T-cell (primary cell): ENCODE measurements around the gene PPM1L. TPM values are rescaled to one million over a fixed set of nuclear protein-coding genes. Genes with fewer than 3 reads are reported as not detected.

ENCODE experiments used
- ATAC-seq, 4 experiments: fragments of 200-7000 bp in 3 of 4; fragments of 150-1000 bp in 1 of 4; cut with Tn5 transposase; replicated peaks in 1 of 4; 1 replicate in 3 of 4; 2 replicates in 1 of 4; pipeline ENCODE4 v1.10.0; 2021; ENCODE audit warnings: moderate library complexity in 3 of 4, mild to moderate bottlenecking in 2 of 4, moderate number of reproducible peaks in 1 of 4
- CTCF ChIA-PET, 2 donors: fragments of 300-600 bp; sonication (Branson Sonifier 250); formaldehyde crosslinking; loops; one replicate each; lab custom pipeline; 2022; ENCODE audit warnings: antibody characterized with exemption in 2 of 2; lab: Charles Lee
- POLR2A ChIA-PET, 2 donors: fragments of 300-600 bp; sonication (Branson Sonifier 250); formaldehyde crosslinking; loops; one replicate each; lab custom pipeline; 2022; ENCODE audit warnings: antibody characterized with exemption in 2 of 2; lab: Charles Lee
- DNase-seq, 35 experiments: peaks; one replicate each; pipeline versions ENCODE4 v3.0.0 to v3.0.0-alpha.2; 2013 to 2023
- H3K27ac ChIP-seq: one replicate; pipeline ENCODE4 v1.5.1; 2013; ENCODE audit warnings: low read length
- H3K27me3 ChIP-seq, 2 experiments: replicated peaks in 1 of 2; 1 replicate in 1 of 2; 2 replicates in 1 of 2; pipeline versions ENCODE4 v1.6.1 to v1.7.0; 2013; ENCODE audit warnings: low read length in 1 of 2, mixed read lengths in 1 of 2; ENCODE audit not compliant: control insufficient read depth in 2 of 2, insufficient read depth in 2 of 2; ENCODE audit errors: extremely low read depth in 1 of 2
- H3K36me3 ChIP-seq, 2 donors: 1 replicate in 1 of 2; 2 replicates in 1 of 2; pipeline versions ENCODE4 v1.6.1 to v1.7.0; 2013; ENCODE audit warnings: low read length in 1 of 2; ENCODE audit not compliant: control insufficient read depth in 2 of 2, insufficient read depth in 1 of 2; ENCODE audit errors: extremely low read depth in 1 of 2
- H3K4me1 ChIP-seq, 2 experiments: 1 replicate in 1 of 2; 2 replicates in 1 of 2; pipeline versions ENCODE4 v1.6.1 to v1.7.0; 2013; ENCODE audit warnings: low read length in 2 of 2, mixed read lengths in 1 of 2; ENCODE audit not compliant: insufficient read depth in 2 of 2, control insufficient read depth in 1 of 2; ENCODE audit errors: extremely low read depth in 1 of 2
- H3K4me3 ChIP-seq, 2 donors: 1 replicate in 1 of 2; 2 replicates in 1 of 2; pipeline versions ENCODE4 v1.5.1 to v1.7.0; 2013; ENCODE audit warnings: mild to moderate bottlenecking in 2 of 2, low read length in 1 of 2, moderate library complexity in 1 of 2; ENCODE audit not compliant: control insufficient read depth in 1 of 2; ENCODE audit errors: extremely low read depth in 1 of 2
- H3K9me3 ChIP-seq: 2 replicates; pipeline ENCODE4 v1.7.0; 2013
- H3K27ac Mint-ChIP-seq, 2 donors: one replicate each; pipeline ENCODE4 v1.8.0; 2020 to 2021; ENCODE audit warnings: mild to moderate bottlenecking in 2 of 2, mixed read lengths in 2 of 2
- H3K27me3 Mint-ChIP-seq, 2 donors: one replicate each; pipeline ENCODE4 v1.8.0; 2021 to 2022; ENCODE audit warnings: mixed read lengths in 2 of 2
- H3K36me3 Mint-ChIP-seq: one replicate; pipeline ENCODE4 v1.8.0; 2021; ENCODE audit warnings: mixed read lengths
- H3K4me1 Mint-ChIP-seq, 3 donors: one replicate each; pipeline ENCODE4 v1.8.0; 2020 to 2022; ENCODE audit warnings: mixed read lengths in 3 of 3, mild to moderate bottlenecking in 1 of 3
- H3K4me3 Mint-ChIP-seq, 3 donors: one replicate each; pipeline ENCODE4 v1.8.0; 2020 to 2022; ENCODE audit warnings: mild to moderate bottlenecking in 3 of 3, mixed read lengths in 3 of 3, moderate library complexity in 3 of 3
- H3K9me3 Mint-ChIP-seq, 3 donors: one replicate each; pipeline ENCODE4 v1.8.0; 2020 to 2022; ENCODE audit warnings: mixed read lengths in 3 of 3
- WGBS: methylation state at CpG from one replicate; pipeline ENCODE4 v1.1.5; 2013; ENCODE audit warnings: missing lambda C conversion rate; ENCODE audit not compliant: insufficient coverage; 5-methylcytosine and 5-hydroxymethylcytosine counted together
- total RNA-seq, 35 experiments: library from RNA in 6 of 35; stranded (reverse) in 6 of 35; fragments of 120-200 nt in 1 of 35; gene quantifications; one replicate each; pipeline versions ENCODE4 v1.2.1 to v1.2.4 and lab custom pipeline; 2013 to 2026

PPM1L gene
- total RNA-seq, 5 donors from 2014 or later (not counting 1 experiment from before 2014, with no cell fraction given) = 4.8 to 6.4 (median 5.7) TPM

DNA sequence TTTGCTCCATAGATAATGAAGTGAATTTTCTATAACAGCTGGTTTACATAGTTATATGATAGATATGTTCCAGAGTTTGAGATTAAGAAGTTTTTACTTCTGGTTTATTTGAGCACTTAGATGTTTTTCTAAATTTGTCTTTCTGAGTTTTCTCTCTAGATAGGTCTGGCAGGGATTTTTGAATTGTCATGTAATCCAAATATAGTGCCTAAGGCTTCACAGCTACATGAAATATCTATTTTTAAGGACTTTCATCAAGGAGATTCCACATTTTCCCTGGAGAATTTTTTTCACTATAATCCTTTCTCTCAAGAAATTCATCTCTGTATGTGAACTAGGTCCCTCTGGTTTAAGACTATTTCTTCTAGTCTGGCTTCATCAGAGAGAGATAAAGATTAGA, 12.0 kb downstream of the PPM1L start:
- no peak overlapping the region for H3K4me3 Mint-ChIP-seq
- Histone ChIP-seq H3K27ac (no peak overlapping the region), H3K4me3 (no peak overlapping the region), H3K4me1 (no peaks in the 10 kb centered on the region), H3K27me3 (no peaks in the 10 kb centered on the region), H3K36me3 (no peaks in the 10 kb centered on the region), H3K9me3 (no peaks in the 10 kb centered on the region)
- no peaks in the 10 kb centered on the region for H3K9me3 Mint-ChIP-seq
- H3K36me3 Mint-ChIP-seq = no peaks in the 10 kb centered on the region
- H3K27me3 Mint-ChIP-seq = peaks cover 1 to 6% of the 10 kb centered on the region in 2 donors
- ATAC-seq = no peak
- no peak overlapping the region for H3K27ac Mint-ChIP-seq
- no peak for DNase-seq
- H3K4me1 Mint-ChIP-seq = no peaks in the 10 kb centered on the region
- POLR2A ChIA-PET = no interaction called here
- CTCF ChIA-PET = no interaction called here

DNA sequence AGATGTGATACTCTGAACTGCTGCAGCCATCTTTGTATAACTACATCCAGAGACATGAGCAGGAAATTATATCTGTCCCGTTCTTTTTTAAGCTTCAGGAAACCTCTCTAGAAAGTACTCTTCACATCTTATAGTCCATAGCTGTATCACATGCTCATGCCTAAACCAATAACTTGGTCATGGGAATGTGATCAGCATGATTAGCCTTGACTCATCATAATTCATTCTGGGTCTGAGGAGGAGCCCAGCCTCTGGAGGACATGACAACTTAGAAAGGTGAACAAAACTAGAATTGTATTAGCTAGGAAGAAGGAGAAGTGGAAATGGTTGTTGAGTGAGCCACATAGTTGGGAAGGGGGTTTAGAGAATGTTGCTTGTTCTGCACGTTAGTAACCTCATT, 12.9 kb downstream of the PPM1L start:
- Mint-ChIP-seq H3K4me1 (peaks cover 2 to 4% (median 4%) of the 10 kb centered on the region in 3 donors), H3K27me3 (peaks cover 0 to 4% of the 10 kb centered on the region in 2 donors), H3K36me3 (no peaks in the 10 kb centered on the region), H3K4me3 (no peak overlapping the region), H3K9me3 (no peaks in the 10 kb centered on the region), H3K27ac (no peak overlapping the region)
- H3K9me3 ChIP-seq = no peaks in the 10 kb centered on the region
- no peaks in the 10 kb centered on the region for H3K27me3 ChIP-seq
- H3K27ac ChIP-seq = no peak overlapping the region
- CTCF ChIA-PET = no interaction called here
- no peak overlapping the region for H3K4me3 ChIP-seq
- 89% methylated on average over 1 of the region's 2 CpGs for WGBS
- H3K4me1 ChIP-seq = no peaks in the 10 kb centered on the region
- no peak for DNase-seq
- H3K36me3 ChIP-seq = no peaks in the 10 kb centered on the region
- no peak for ATAC-seq
- POLR2A ChIA-PET = no interaction called here

DNA sequence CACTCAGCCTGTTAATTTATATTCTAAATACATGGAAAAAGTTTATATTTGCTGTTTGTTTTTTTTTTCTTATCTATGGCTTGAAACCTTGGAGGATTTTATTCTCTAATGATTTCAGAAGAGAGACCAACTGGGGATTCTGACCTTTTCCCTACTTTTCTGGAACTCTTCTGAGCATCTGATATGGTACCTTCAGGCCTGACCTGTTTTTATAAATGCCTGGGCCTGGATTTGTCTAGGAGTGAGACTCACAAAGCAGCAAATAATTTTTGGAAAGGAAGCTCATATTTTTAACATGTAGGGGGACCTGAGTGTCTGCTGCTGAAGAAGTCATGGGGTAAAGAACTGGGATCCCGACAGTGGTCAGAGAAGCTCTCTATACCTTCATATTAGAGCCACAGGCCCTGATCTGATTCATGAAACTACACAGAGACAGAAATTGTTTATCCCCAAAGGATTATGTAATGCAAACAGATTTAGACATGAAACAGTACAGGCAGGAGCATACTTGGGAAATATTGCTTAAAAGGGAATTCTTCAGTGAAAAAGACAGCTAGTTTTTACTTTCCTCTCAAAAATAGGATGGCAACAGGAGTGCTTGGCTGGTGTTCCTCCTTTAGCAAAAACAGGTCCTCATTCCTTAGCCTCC, 15.9 kb downstream of the PPM1L start:
- Histone ChIP-seq H3K9me3 (no peaks in the 10 kb centered on the region), H3K4me3 (no peak overlapping the region), H3K4me1 (no peaks in the 10 kb centered on the region), H3K27me3 (no peaks in the 10 kb centered on the region), H3K27ac (no peak overlapping the region), H3K36me3 (no peaks in the 10 kb centered on the region)
- CTCF ChIA-PET = interaction anchor here (0.6 to 0.7 kb wide), 2 partner anchors 45 to 650 kb away, joined by 3 read pairs; no protein-coding TSS in a partner anchor
- POLR2A ChIA-PET = no interaction called here
- Mint-ChIP-seq H3K27me3 (peaks cover 0 to 4% of the 10 kb centered on the region in 2 donors), H3K9me3 (no peaks in the 10 kb centered on the region), H3K27ac (no peak overlapping the region), H3K36me3 (no peaks in the 10 kb centered on the region), H3K4me3 (no peak overlapping the region), H3K4me1 (peaks cover 2 to 5% (median 4%) of the 10 kb centered on the region in 3 donors)
- ATAC-seq = no peak
- no CpG with 5 or more reads among the region's 1 CpG for WGBS
- no peak for DNase-seq

DNA sequence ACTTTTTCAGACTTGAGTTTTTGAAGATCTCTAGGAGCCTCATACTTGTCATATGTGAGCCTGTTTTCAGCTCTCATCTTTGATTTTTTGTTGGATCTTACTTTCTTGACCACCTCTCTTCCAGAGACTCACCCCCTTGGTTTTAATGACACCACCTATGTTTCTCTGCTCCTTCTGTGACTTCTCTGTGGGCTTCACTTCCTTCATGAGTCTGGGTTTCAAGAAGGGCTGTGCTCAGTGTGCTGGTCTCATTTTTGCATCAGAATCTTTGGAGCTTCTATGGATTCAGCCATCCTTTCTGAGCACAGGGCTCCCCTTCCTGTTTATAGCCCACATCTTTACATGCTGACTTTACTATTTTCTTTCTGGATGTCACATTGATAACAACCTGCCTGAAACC, 17.7 kb downstream of the PPM1L start:
- ATAC-seq (no peak), DNase-seq (no peak)
- Mint-ChIP-seq H3K9me3 (no peaks in the 10 kb centered on the region), H3K27ac (no peak overlapping the region), H3K27me3 (peaks cover 0 to 4% of the 10 kb centered on the region in 2 donors), H3K4me1 (peaks cover 2 to 5% (median 4%) of the 10 kb centered on the region in 3 donors), H3K4me3 (no peak overlapping the region), H3K36me3 (no peaks in the 10 kb centered on the region)
- Histone ChIP-seq H3K4me3 (no peak overlapping the region), H3K9me3 (no peaks in the 10 kb centered on the region), H3K36me3 (no peaks in the 10 kb centered on the region), H3K4me1 (peaks cover 0 to under 1% of the 10 kb centered on the region in 2 experiments), H3K27me3 (no peaks in the 10 kb centered on the region), H3K27ac (no peak overlapping the region)
- ChIA-PET POLR2A (no interaction called here), CTCF (no interaction called here)

DNA sequence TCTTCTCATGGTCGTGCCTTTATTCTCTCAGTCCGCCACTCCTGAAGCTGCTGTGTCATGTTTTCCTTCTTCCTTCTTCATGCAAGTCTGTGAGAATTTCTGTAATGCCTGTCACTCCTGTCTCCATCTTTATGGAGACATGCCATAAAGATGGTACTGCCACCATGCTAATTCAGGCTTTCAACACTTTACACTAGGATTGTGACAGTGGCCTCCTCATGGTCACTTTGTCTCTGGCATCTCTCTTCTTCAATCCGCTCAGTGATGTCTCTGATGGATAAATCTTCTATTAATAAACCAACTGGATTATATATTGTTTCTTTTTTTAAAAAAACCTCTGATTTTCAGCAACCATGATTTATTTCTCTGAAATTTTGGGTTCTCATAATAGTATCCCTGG, 18.1 kb downstream of the PPM1L start:
- ATAC-seq (no peak), DNase-seq (no peak)
- Mint-ChIP-seq H3K36me3 (no peaks in the 10 kb centered on the region), H3K4me3 (no peak overlapping the region), H3K4me1 (peaks cover 4 to 8% (median 5%) of the 10 kb centered on the region in 3 donors), H3K27me3 (peaks cover 0 to 4% of the 10 kb centered on the region in 2 donors), H3K27ac (no peak overlapping the region), H3K9me3 (no peaks in the 10 kb centered on the region)
- no peaks in the 10 kb centered on the region for H3K27me3 ChIP-seq
- WGBS = 76% methylated on average over 2 of the region's 3 CpGs
- POLR2A ChIA-PET = no interaction called here
- CTCF ChIA-PET = no interaction called here
- no peak overlapping the region for H3K4me3 ChIP-seq
- H3K4me1 ChIP-seq = peaks cover 0 to 2% of the 10 kb centered on the region in 2 experiments
- no peak overlapping the region for H3K27ac ChIP-seq
- H3K36me3 ChIP-seq = no peaks in the 10 kb centered on the region
- H3K9me3 ChIP-seq = no peaks in the 10 kb centered on the region

DNA sequence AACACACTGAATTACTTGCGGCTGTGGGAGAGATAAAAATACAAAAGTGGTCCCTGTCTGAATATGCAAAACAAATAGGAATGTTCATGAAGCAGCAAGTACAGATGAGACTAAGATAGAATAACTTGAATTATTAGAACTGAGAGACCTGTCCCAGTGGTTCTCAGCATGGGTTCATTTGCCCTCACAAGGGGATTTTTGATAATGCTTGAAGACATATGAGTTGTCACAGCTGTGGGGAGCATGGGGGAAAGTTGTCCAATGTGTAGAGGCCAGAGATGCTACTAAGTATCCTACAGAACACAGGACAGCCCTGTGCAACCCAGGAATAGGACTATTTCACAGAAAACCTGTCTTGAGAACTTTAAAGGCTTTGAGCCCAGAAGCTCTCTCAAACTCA, 22.4 kb downstream of the PPM1L start:
- POLR2A ChIA-PET = no interaction called here
- ATAC-seq (no peak), DNase-seq (no peak)
- Mint-ChIP-seq H3K4me1 (peaks cover 4 to 8% (median 5%) of the 10 kb centered on the region in 3 donors), H3K27me3 (no peaks in the 10 kb centered on the region), H3K9me3 (no peaks in the 10 kb centered on the region), H3K27ac (no peak overlapping the region), H3K4me3 (no peak overlapping the region), H3K36me3 (no peaks in the 10 kb centered on the region)
- Histone ChIP-seq H3K27me3 (no peaks in the 10 kb centered on the region), H3K9me3 (no peaks in the 10 kb centered on the region), H3K4me1 (peaks cover 0 to 2% of the 10 kb centered on the region in 2 experiments), H3K4me3 (no peak overlapping the region), H3K36me3 (no peaks in the 10 kb centered on the region), H3K27ac (no peak overlapping the region)
- no CpG with 5 or more reads among the region's 1 CpG for WGBS
- CTCF ChIA-PET = no interaction called here
